Keratinocyte (primary cell): ENCODE data around the gene LRFN4.

ENCODE experiments used
- CTCF ChIP-seq, 3 experiments: IDR thresholded peaks in 1 of 3; conservative IDR thresholded peaks in 1 of 3; optimal IDR thresholded peaks in 1 of 3; 2 replicates in 2 of 3; 3 replicates in 1 of 3; pipeline versions ENCODE3 to v1.5.1; 2011; ENCODE audit warnings: low read length in 3 of 3, mild to moderate bottlenecking in 3 of 3, moderate library complexity in 2 of 3, control low read depth in 1 of 3, inconsistent platforms in 1 of 3; ENCODE audit not compliant: insufficient read depth in 2 of 3; ENCODE audit errors: extremely low read depth in 1 of 3
- EZH2 ChIP-seq: IDR thresholded peaks from one replicate; pipeline ENCODE4 v1.6.1; 2012; ENCODE audit warnings: inconsistent platforms, mild to moderate bottlenecking, low read length, moderate library complexity

DNA sequence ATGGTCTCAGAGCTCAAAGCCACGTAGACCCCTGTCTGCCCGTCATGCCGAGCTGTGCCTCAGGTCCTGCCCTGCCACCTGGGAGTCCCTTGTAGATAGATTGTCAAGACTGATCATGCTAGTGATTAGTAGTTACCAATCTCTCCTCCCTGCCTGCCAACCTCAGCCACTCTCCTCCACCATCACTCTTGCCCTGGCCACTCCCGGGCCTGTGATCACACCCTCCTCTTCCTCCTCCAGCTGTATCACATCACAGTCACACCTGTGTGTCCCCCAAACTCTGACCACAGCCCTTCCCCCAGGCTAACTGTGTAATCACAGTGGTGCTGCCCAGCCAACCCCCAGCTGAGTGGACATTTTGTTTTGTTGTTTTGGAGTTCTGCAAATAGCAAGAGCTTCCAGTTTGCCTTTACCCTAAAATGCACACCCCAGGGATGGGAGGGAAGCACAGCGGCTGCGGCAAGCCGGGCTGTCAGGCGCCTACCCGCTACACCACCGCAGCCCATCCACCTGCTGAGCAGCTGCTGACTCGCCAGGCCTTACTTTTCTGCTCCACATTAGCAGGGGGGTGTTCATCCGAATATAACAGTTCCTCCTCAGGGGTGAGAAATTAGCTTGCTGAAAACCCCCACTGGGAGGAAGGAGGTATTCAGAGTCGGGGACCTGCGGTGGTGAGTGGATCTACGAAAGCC, 45.8 kb downstream of the LRFN4 start:
- no peak for TF ChIP-seq CTCF (optimal IDR thresholded peaks at IDR 0.05 in 1 of 3, IDR thresholded peaks at IDR 0.05 in 1 of 3, conservative IDR thresholded peaks at IDR 0.05 in 1 of 3; ENCODE audit: extremely low read depth in 1 of 3, insufficient read depth in 2 of 3, low read length in 3 of 3)
- TF ChIP-seq EZH2 = no peak
